ENCODE results near the gene DLST. TPM values are rescaled to one million over a fixed set of nuclear protein-coding genes. Genes with fewer than 3 reads are reported as not detected.

Gene DLST
- total RNA-seq, 2 experiments from 2014 or later = 126 to 132 TPM

- Mint-ChIP-seq H3K27me3 (ENCODE audit: low read depth) (peaks cover 3% of the 10 kb centered on the region), H3K27ac (peak overlapping the region; percentile 65), H3K4me3 (no peak overlapping the region), H3K4me1 (ENCODE audit: low read depth) (peaks cover 20% of the 10 kb centered on the region), H3K9me3 (no peaks in the 10 kb centered on the region), H3K36me3 (ENCODE audit: low read depth) (no peaks in the 10 kb centered on the region)
- DNase-seq = no peak
- intact Hi-C loops (cut with micrococcal nuclease) = loop anchor here (1.0 to 10.0 kb wide), 4 partner anchors 56 to 708 kb away; partner anchors contain the start of gene EIF2B2
- CTCF ChIA-PET = interaction anchor here (0.7 to 5.9 kb wide), 17 partner anchors 11 to 351 kb away, joined by 3 to 75 read pairs (median 5); partner anchors contain the start of genes ACYP1 and EIF2B2
Observed at GRCh38 chr14:74946659-74947281, 65.1 kb downstream of the DLST start.

- H3K4me1 Mint-ChIP-seq (ENCODE audit: low read depth) = peaks cover 13% of the 10 kb centered on the region
- H3K27ac Mint-ChIP-seq = no peak overlapping the region
- intact Hi-C loops (cut with micrococcal nuclease) = loop anchor here (10.0 kb wide), 1 partner anchor 707 kb away; no protein-coding TSS in a partner anchor
- H3K36me3 Mint-ChIP-seq (ENCODE audit: low read depth) = no peaks in the 10 kb centered on the region
- H3K4me3 Mint-ChIP-seq = no peak overlapping the region
- DNase-seq = no peak
- no peaks in the 10 kb centered on the region for H3K9me3 Mint-ChIP-seq
- H3K27me3 Mint-ChIP-seq (ENCODE audit: low read depth) = peaks cover 3% of the 10 kb centered on the region
- CTCF ChIA-PET = interaction anchor here (0.6 to 5.5 kb wide), 14 partner anchors 9 to 659 kb away, joined by 3 to 75 read pairs (median 3); no protein-coding TSS in a partner anchor
Observed at GRCh38 chr14:74947353-74948227, 65.9 kb downstream of the DLST start.

GRCh38 chr14:74948228-74949175 lies 66.8 kb downstream of the DLST start:
- no peaks in the 10 kb centered on the region for H3K36me3 Mint-ChIP-seq (ENCODE audit: low read depth)
- DNase-seq = no peak
- peaks cover 7% of the 10 kb centered on the region for H3K4me1 Mint-ChIP-seq (ENCODE audit: low read depth)
- no peak overlapping the region for H3K4me3 Mint-ChIP-seq
- CTCF ChIA-PET = interaction anchor here (0.9 to 5.5 kb wide), 6 partner anchors 10 to 140 kb away, joined by 3 to 75 read pairs (median 5); no protein-coding TSS in a partner anchor
- no peak overlapping the region for H3K27ac Mint-ChIP-seq
- H3K9me3 Mint-ChIP-seq = no peaks in the 10 kb centered on the region
- intact Hi-C loops (cut with micrococcal nuclease) = loop anchor here (10.0 kb wide), 1 partner anchor 706 kb away; no protein-coding TSS in a partner anchor
- peaks cover 4% of the 10 kb centered on the region for H3K27me3 Mint-ChIP-seq (ENCODE audit: low read depth)

- H3K9me3 Mint-ChIP-seq = no peaks in the 10 kb centered on the region
- no peak for DNase-seq
- H3K4me1 Mint-ChIP-seq (ENCODE audit: low read depth) = peaks cover 7% of the 10 kb centered on the region
- peaks cover 7% of the 10 kb centered on the region for H3K27me3 Mint-ChIP-seq (ENCODE audit: low read depth)
- intact Hi-C loops (cut with micrococcal nuclease) = loop anchor here (10.0 kb wide), 1 partner anchor 706 kb away; no protein-coding TSS in a partner anchor
- CTCF ChIA-PET = interaction anchor here (0.9 to 5.5 kb wide), 6 partner anchors 11 to 140 kb away, joined by 3 to 75 read pairs (median 4); no protein-coding TSS in a partner anchor
- H3K27ac Mint-ChIP-seq = no peak overlapping the region
- no peaks in the 10 kb centered on the region for H3K36me3 Mint-ChIP-seq (ENCODE audit: low read depth)
- H3K4me3 Mint-ChIP-seq = no peak overlapping the region
Observed at GRCh38 chr14:74949191-74949601, 67.5 kb downstream of the DLST start.

DNA sequence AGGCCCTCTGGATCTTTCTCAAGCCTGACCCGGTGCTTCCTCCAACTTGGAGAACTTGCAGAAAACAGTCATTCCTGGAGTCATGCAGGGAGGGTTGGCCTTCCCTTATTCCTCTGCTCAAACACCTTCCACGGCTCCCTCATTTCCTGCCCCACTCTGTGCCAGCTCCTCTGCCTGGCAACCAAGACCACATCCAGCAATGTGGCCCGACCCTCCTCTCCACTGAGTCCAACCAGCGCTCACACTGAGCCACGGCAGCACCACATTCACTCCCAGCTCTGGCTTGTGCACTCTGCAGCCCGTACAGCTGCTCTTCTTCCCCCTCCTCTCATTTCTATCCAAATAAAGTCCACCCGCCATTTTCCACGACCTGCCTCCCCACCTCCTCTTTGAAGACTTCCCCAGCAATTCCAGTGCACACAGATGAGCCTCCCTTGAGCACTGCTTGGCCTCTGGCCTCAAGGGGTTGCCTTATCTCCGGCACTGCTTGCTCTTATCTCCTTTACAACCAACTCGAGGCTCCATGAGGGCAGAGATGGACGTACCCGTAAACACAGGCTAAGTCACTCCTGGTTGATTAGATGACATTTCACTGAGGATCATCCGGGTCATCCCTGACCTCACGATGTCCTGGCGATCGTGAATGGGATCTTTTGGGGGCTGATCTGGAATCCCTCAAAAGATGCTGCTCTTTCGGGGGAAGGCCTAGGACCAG lies 68.3 kb downstream of the DLST start:
- CTCF ChIA-PET = interaction anchor here (0.9 to 1.9 kb wide), 3 partner anchors 8 to 139 kb away, joined by 4 to 5 read pairs (median 4); no protein-coding TSS in a partner anchor
- no peak overlapping the region for H3K4me3 Mint-ChIP-seq
- H3K27me3 Mint-ChIP-seq (ENCODE audit: low read depth) = peaks cover 7% of the 10 kb centered on the region
- peaks cover 7% of the 10 kb centered on the region for H3K4me1 Mint-ChIP-seq (ENCODE audit: low read depth)
- no peak overlapping the region for H3K27ac Mint-ChIP-seq
- DNase-seq = no peak
- intact Hi-C loops (cut with micrococcal nuclease) = loop anchor here (10.0 kb wide), 1 partner anchor 705 kb away; no protein-coding TSS in a partner anchor
- no peaks in the 10 kb centered on the region for H3K36me3 Mint-ChIP-seq (ENCODE audit: low read depth)
- no peaks in the 10 kb centered on the region for H3K9me3 Mint-ChIP-seq

DNA sequence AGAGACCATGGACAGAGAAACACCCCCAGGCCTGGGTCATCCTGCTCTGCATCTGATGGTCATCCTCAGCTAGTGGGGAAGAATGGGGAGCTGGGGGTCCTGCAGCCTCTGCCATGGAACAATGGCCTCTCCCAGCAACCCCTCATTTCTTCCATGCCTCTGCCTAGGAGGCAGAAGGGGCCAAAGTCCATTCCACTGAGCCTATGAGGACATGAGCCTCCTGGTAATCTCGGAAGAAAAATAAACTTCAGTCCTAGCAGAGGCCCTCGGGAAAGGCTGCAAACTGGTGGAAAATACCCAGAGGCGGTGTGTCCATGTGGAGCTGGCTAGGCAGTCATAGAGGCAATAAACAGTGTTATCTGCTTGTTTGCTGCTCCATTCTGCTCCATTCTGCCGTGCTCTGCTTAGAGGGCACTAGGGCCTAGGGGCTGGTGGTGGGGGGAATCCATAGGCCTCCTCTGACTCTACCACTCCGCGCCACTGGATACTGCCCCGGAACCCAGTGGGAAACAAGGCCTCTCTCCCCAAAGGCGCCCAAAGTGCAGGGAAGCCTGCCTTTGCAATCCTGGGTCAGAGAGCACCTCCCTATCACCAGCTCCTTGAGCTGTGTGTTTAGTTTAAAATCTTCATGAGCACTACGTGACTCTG lies 69.2 kb downstream of the DLST start:
- CTCF ChIA-PET = interaction anchor here (0.9 to 1.9 kb wide), 2 partner anchors 9 to 12 kb away, joined by 3 to 5 read pairs; no protein-coding TSS in a partner anchor
- H3K4me3 Mint-ChIP-seq = no peak overlapping the region
- intact Hi-C loops (cut with micrococcal nuclease) = no loop called here

GRCh38 chr14:74951443-74952179 lies 69.9 kb downstream of the DLST start:
- no peak for DNase-seq
- no peak overlapping the region for H3K27ac Mint-ChIP-seq
- H3K4me3 Mint-ChIP-seq = no peak overlapping the region
- intact Hi-C loops (cut with micrococcal nuclease) = no loop called here
- no peaks in the 10 kb centered on the region for H3K36me3 Mint-ChIP-seq (ENCODE audit: low read depth)
- peaks cover 1% of the 10 kb centered on the region for H3K4me1 Mint-ChIP-seq (ENCODE audit: low read depth)
- H3K27me3 Mint-ChIP-seq (ENCODE audit: low read depth) = peaks cover 11% of the 10 kb centered on the region
- CTCF ChIA-PET = interaction anchor here (0.7 to 1.9 kb wide), 4 partner anchors 10 to 90 kb away, joined by 3 to 5 read pairs (median 4); no protein-coding TSS in a partner anchor
- no peaks in the 10 kb centered on the region for H3K9me3 Mint-ChIP-seq

More for the DNA sequence above, 69.2 kb downstream of the DLST start:
- Mint-ChIP-seq H3K4me1 (ENCODE audit: low read depth) (peaks cover 7% of the 10 kb centered on the region), H3K27me3 (ENCODE audit: low read depth) (peaks cover 7% of the 10 kb centered on the region), H3K27ac (no peak overlapping the region), H3K36me3 (ENCODE audit: low read depth) (no peaks in the 10 kb centered on the region), H3K9me3 (no peaks in the 10 kb centered on the region)
- DNase-seq = no peak

GRCh38 chr14:74952180-74952665 lies 70.5 kb downstream of the DLST start:
- intact Hi-C loops (cut with micrococcal nuclease) = no loop called here
- Mint-ChIP-seq H3K27ac (no peak overlapping the region), H3K27me3 (ENCODE audit: low read depth) (peaks cover 13% of the 10 kb centered on the region), H3K36me3 (ENCODE audit: low read depth) (no peaks in the 10 kb centered on the region), H3K4me3 (no peak overlapping the region), H3K9me3 (no peaks in the 10 kb centered on the region), H3K4me1 (ENCODE audit: low read depth) (no peaks in the 10 kb centered on the region)
- DNase-seq = no peak
- CTCF ChIA-PET = interaction anchor here (0.7 to 1.5 kb wide), 3 partner anchors 13 to 91 kb away, joined by 3 to 5 read pairs (median 3); no protein-coding TSS in a partner anchor

GRCh38 chr14:74952697-74953484 lies 71.2 kb downstream of the DLST start:
- no peak for DNase-seq
- intact Hi-C loops (cut with micrococcal nuclease) = no loop called here
- Mint-ChIP-seq H3K36me3 (ENCODE audit: low read depth) (no peaks in the 10 kb centered on the region), H3K4me3 (no peak overlapping the region), H3K9me3 (no peaks in the 10 kb centered on the region), H3K27ac (no peak overlapping the region), H3K4me1 (ENCODE audit: low read depth) (no peaks in the 10 kb centered on the region), H3K27me3 (ENCODE audit: low read depth) (peaks cover 13% of the 10 kb centered on the region)
- CTCF ChIA-PET = interaction anchor here (0.8 to 1.5 kb wide), 2 partner anchors 92 to 135 kb away, joined by 3 to 5 read pairs; no protein-coding TSS in a partner anchor

All from activated naive CD4-positive, alpha-beta T cell treated with anti-CD3 and anti-CD28 coated beads for 36 hours (primary cell).